ENCODE results near the gene ST6GALNAC4.

GRCh38 chr9:127937388-127938297 lies 20.8 kb upstream of the ST6GALNAC4 start, which contains the start of gene DPM2:
- no peak for TF ChIP-seq CTCF (IDR thresholded peaks at IDR 0.05; ENCODE audit: low read depth, low read length)
- peak; percentile 75 for TF ChIP-seq POLR2A (IDR thresholded peaks at IDR 0.05; ENCODE audit: extremely low read depth, insufficient read length)

Measured in NB4 (cell line).